Ovary (tissue), 9 donors: ENCODE data around the gene CDC14B. TPM values are rescaled to one million over a fixed set of nuclear protein-coding genes. Genes with fewer than 3 reads are reported as not detected.

ENCODE experiments used
- DNase-seq, 5 donors: peaks; one replicate each; pipeline ENCODE4 v3.0.0-alpha.2; 2019 to 2020
- H3K27ac ChIP-seq, 2 donors: fragments of 200-600 bp; one replicate each; pipeline versions ENCODE4 v1.5.1 to v1.8.0; 2019 to 2022
- H3K27me3 ChIP-seq: fragments of 200-600 bp; one replicate; pipeline ENCODE4 v1.8.0; 2022
- H3K36me3 ChIP-seq: fragments of 200-600 bp; sonication (generic); one replicate; pipeline ENCODE4 v1.5.1; 2019
- H3K4me1 ChIP-seq: one replicate; pipeline ENCODE4 v1.8.1; 2013; ENCODE audit warnings: mild to moderate bottlenecking, moderate library complexity; ENCODE audit not compliant: insufficient read depth
- H3K4me3 ChIP-seq: fragments of 200-600 bp; sonication (generic); one replicate; pipeline ENCODE4 v1.5.1; 2017
- H3K9me3 ChIP-seq, 2 donors: fragments of 200-600 bp in 1 of 2; sonication (generic) in 1 of 2; one replicate each; pipeline versions ENCODE4 v1.5.1 to v1.8.1; 2013 to 2019; ENCODE audit warnings: mild to moderate bottlenecking in 1 of 2, moderate library complexity in 1 of 2
- CTCF ChIP-seq, 3 donors: fragments of 450-650 bp in 2 of 3; fragments of 200-600 bp in 1 of 3; IDR thresholded peaks; one replicate each; pipeline versions ENCODE4 v1.5.1 to v1.8.0; 2016 to 2022; ENCODE audit warnings: antibody characterized with exemption in 3 of 3, mild to moderate bottlenecking in 1 of 3
- EP300 ChIP-seq: sonication (generic); formaldehyde crosslinking; IDR thresholded peaks from one replicate; pipeline ENCODE4 v1.6.1; 2017; ENCODE audit warnings: antibody characterized with exemption
- POLR2A ChIP-seq: fragments of 450-650 bp; IDR thresholded peaks from one replicate; pipeline ENCODE4 v1.6.1; 2017; ENCODE audit warnings: antibody characterized with exemption, mild to moderate bottlenecking, moderate library complexity
- WGBS, 3 donors: extraction: QIAGEN DNeasy Blood & Tissue Kit in 1 of 3; methylation state at CpG; one replicate each; pipeline versions ENCODE4 v1.1.5 to v1.1.7; 2013 to 2017; 5-methylcytosine and 5-hydroxymethylcytosine counted together
- intact Hi-C, 4 donors: fragments of 100-400 bp; cut with DNase I; formaldehyde crosslinking; loops; one replicate each; pipeline versions ENCODE4 v1.11.0 to v1.15.1; 2022 to 2023
- polyA plus RNA-seq, 2 donors: library from polyadenylated mRNA; stranded (reverse); fragments of 200-250 nt in 1 of 2; fragments of 350-450 nt in 1 of 2; fragmentation: Illumina TruSeq in 1 of 2; extraction: RNeasy Lipid Tissue Mini Kit (QIAGEN cat#74804) in 1 of 2; gene quantifications; one replicate each; pipeline ENCODE4 v1.2.3, GENCODE V29; 2013 to 2014
- total RNA-seq, 7 donors: library from RNA; depleted of rRNA in 2 of 7; stranded (reverse); fragments of >200 nt in 2 of 7; fragmentation: NEBNext Ultra II Directional in 3 of 7; extraction: Animal tissue kit (Norgen Biotek cat#: 25700) in 3 of 7; gene quantifications; one replicate each; pipeline versions ENCODE4 v1.1.0 to v1.2.4, GENCODE V29; 2016 to 2023
- donor health status: DM: no; HTN: no; CAD: no; lungs with moderate emphysema.
- donor health status: DM: no; HTN: no; CAD: no.
- donor health status: Bipolar disorder and iron deficiency.
- donor health status: DM: yes; HTN: yes; CAD: no.
- donor health status: DM: no; HTN: no; CAD: no.
- donor health status: DM: yes; HTN: yes; CAD: no.

The CDC14B gene
- total and polyA plus RNA-seq, 9 donors, result 5.9 to 15.3 (median 11.4) TPM

GRCh38 chr9:96574931-96575351, 44.7 kb downstream of the CDC14B start:
- no peaks in the 10 kb centered on the region for H3K27me3 ChIP-seq
- intact Hi-C loops, result no loop called here
- TF ChIP-seq POLR2A (no peak), CTCF (IDR thresholded peaks at IDR 0.05) (no peak), EP300 (no peak)
- no peak overlapping the region for H3K4me3 ChIP-seq
- H3K36me3 ChIP-seq, result no peaks in the 10 kb centered on the region
- no peak for DNase-seq
- no peak overlapping the region for H3K27ac ChIP-seq
- 46 to 48% (median 46%) methylated on average over 8 of the region's 8 CpGs for WGBS, 3 donors
- H3K9me3 ChIP-seq, result no peaks in the 10 kb centered on the region
- no peaks in the 10 kb centered on the region for H3K4me1 ChIP-seq

GRCh38 chr9:96574455-96574854, 45.2 kb downstream of the CDC14B start:
- Histone ChIP-seq H3K4me1 (no peaks in the 10 kb centered on the region), H3K9me3 (no peaks in the 10 kb centered on the region), H3K27ac (no peak overlapping the region), H3K36me3 (no peaks in the 10 kb centered on the region), H3K27me3 (no peaks in the 10 kb centered on the region), H3K4me3 (no peak overlapping the region)
- no peak for TF ChIP-seq EP300
- TF ChIP-seq POLR2A, result no peak
- no peak for TF ChIP-seq CTCF (IDR thresholded peaks at IDR 0.05)
- 89 to 96% (median 91%) methylated on average over 4 of the region's 4 CpGs for WGBS, 3 donors
- DNase-seq, result no peak
- intact Hi-C loops, result no loop called here

DNA sequence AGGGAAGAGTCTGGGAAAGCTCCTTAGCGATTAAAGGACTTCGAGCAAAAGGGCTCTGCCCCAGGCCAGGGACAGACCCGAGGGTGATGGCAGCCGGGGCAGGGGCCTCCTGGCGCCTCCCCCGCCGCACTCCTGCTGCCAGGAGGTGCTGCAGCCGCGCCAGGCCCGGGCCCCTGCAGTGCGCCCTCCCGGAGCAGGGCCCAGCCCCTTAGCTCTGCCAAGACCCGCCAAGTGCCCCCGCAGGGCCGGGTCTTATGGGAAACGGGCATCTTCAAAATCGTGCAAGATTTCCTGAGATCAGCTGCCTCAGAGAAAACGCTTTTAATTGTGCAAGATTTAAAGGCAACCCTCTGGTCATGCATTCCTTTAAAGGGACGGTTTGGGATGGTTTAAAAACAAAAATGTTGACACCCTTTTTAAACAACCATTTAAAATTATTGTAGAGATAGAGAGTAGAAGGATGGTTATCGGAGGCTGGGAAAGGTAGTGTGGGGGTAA, 52.4 kb downstream of the CDC14B start:
- H3K27me3 ChIP-seq, result no peaks in the 10 kb centered on the region
- peak overlapping the region; percentile 64 for H3K4me3 ChIP-seq
- H3K27ac ChIP-seq, result peak overlapping the region; percentile 62 to 83
- intact Hi-C loops, result loop anchor here in 1 of 4 donors (2.0 kb wide), 1 partner anchor 116 kb away; the partner anchor contains the start of gene HABP4
- WGBS, 3 donors, result 2 to 4% (median 2%) methylated on average over 18 to 20 of the region's 20 CpGs
- DNase-seq, result peak in 1 of 5 donors; percentile 55
- no peaks in the 10 kb centered on the region for H3K36me3 ChIP-seq
- TF ChIP-seq POLR2A (no peak), CTCF (IDR thresholded peaks at IDR 0.05) (no peak), EP300 (no peak)
- no peaks in the 10 kb centered on the region for H3K9me3 ChIP-seq
- no peaks in the 10 kb centered on the region for H3K4me1 ChIP-seq

DNA sequence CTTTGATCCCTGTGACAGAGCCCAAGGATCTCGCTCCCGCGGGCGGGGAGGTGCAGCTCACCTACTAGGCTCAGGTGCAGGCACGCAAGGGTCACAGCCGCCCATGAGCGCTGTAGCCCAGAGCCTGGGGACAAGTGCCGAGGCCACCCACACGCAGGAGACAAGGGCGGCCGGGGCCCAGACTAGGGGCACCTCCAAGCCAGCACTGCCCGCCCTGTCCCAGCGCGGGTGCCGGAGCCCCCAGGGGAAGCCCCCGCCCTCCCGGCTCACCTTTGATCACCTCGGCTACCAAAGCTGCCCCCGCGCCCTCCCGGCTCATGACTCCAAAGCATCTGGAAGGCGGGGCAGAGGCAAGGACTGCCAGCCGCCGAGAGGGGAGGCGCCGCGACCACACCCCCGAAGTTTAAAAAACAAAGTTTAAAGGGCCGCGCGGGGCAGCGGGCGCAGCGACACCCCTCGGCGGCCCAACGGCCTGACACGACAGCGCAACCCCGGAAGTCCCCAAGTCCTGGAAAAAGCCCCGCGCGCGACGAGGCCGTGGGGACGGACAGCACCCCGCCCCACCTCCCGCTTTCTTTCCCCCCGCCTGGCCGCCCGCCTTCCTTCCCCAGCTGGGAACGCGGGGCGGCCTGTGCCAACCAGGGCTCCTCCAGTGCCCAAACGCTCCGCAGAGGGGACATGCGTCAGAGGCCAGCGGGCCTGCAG, 53.0 kb downstream of the CDC14B start:
- TF ChIP-seq POLR2A (no peak), EP300 (no peak), CTCF (IDR thresholded peaks at IDR 0.05) (peak in 1 of 3 donors; percentile 33)
- intact Hi-C loops, result loop anchor here in 1 of 4 donors (2.0 kb wide), 1 partner anchor 116 kb away; the partner anchor contains the start of gene HABP4
- WGBS, 3 donors, result 0 to 1% (median 0%) methylated on average over 47 to 59 of the region's 59 CpGs
- peak overlapping the region; percentile 64 for H3K4me3 ChIP-seq
- H3K27ac ChIP-seq, result peak overlapping the region; percentile 62 to 83
- H3K27me3 ChIP-seq, result no peaks in the 10 kb centered on the region
- no peaks in the 10 kb centered on the region for H3K36me3 ChIP-seq
- H3K9me3 ChIP-seq, result no peaks in the 10 kb centered on the region
- DNase-seq, result peak; percentile 49 to 77 (median 61)
- H3K4me1 ChIP-seq, result no peaks in the 10 kb centered on the region
